Natural killer cell (primary cell): Measurements from ENCODE around the gene RCN2. TPM values are rescaled to one million over a fixed set of nuclear protein-coding genes. Genes with fewer than 3 reads are reported as not detected.

ENCODE experiments used
- ATAC-seq, 3 donors: fragments of 150-1000 bp in 2 of 3; fragments of 200-7000 bp in 1 of 3; cut with Tn5 transposase; 1 replicate in 1 of 3; 2 replicates in 2 of 3; pipeline ENCODE4 v1.10.0; 2021; ENCODE audit warnings: mild to moderate bottlenecking in 2 of 3, moderate library complexity in 2 of 3
- DNase-seq, 2 donors: peaks; one replicate each; pipeline versions ENCODE4 v3.0.0 to v3.0.0-alpha.2; 2013 to 2021; ENCODE audit warnings: mixed read lengths in 1 of 2
- H3K27ac ChIP-seq: one replicate; pipeline ENCODE4 v1.5.1; 2013; ENCODE audit warnings: mild to moderate bottlenecking, low read length
- H3K27me3 ChIP-seq: one replicate; pipeline ENCODE4 v1.6.1; 2013; ENCODE audit warnings: low read length; ENCODE audit not compliant: control insufficient read depth, insufficient read depth
- H3K36me3 ChIP-seq: one replicate; pipeline ENCODE4 v1.6.1; 2013; ENCODE audit warnings: low read length; ENCODE audit not compliant: control insufficient read depth, insufficient read depth
- H3K4me1 ChIP-seq: one replicate; pipeline ENCODE4 v1.6.1; 2013; ENCODE audit warnings: low read length; ENCODE audit not compliant: control insufficient read depth, insufficient read depth
- H3K4me3 ChIP-seq: one replicate; pipeline ENCODE4 v1.5.1; 2013; ENCODE audit warnings: low read length
- H3K9me3 ChIP-seq: one replicate; pipeline ENCODE4 v1.6.1; 2013; ENCODE audit warnings: low read length; ENCODE audit not compliant: control insufficient read depth, insufficient read depth
- H3K27ac Mint-ChIP-seq, 2 donors: one replicate each; pipeline ENCODE4 v1.8.0; 2022; ENCODE audit warnings: mild to moderate bottlenecking in 2 of 2, mixed read lengths in 2 of 2, moderate library complexity in 1 of 2
- H3K27me3 Mint-ChIP-seq, 2 donors: one replicate each; pipeline ENCODE4 v1.8.0; 2022; ENCODE audit warnings: low read depth in 2 of 2, mixed read lengths in 2 of 2
- H3K36me3 Mint-ChIP-seq: one replicate; pipeline ENCODE4 v1.8.0; 2022; ENCODE audit warnings: mixed read lengths
- H3K4me1 Mint-ChIP-seq, 2 donors: one replicate each; pipeline ENCODE4 v1.8.0; 2022; ENCODE audit warnings: mixed read lengths in 2 of 2
- H3K4me3 Mint-ChIP-seq: one replicate; pipeline ENCODE4 v1.8.0; 2022; ENCODE audit warnings: mild to moderate bottlenecking, moderate library complexity, mixed read lengths
- H3K9me3 Mint-ChIP-seq, 2 donors: one replicate each; pipeline ENCODE4 v1.8.0; 2022; ENCODE audit warnings: mixed read lengths in 2 of 2
- CTCF ChIP-seq: fragments of 200-600 bp; IDR thresholded peaks from one replicate; pipeline ENCODE4 v1.8.0; 2022; ENCODE audit warnings: antibody characterized with exemption
- WGBS: methylation state at CpG from one replicate; pipeline ENCODE4 v1.1.7; 2013; ENCODE audit warnings: missing lambda C conversion rate; ENCODE audit not compliant: insufficient coverage; 5-methylcytosine and 5-hydroxymethylcytosine counted together
- intact Hi-C: fragments of 100-400 bp; cut with micrococcal nuclease; formaldehyde crosslinking; loops from one replicate; pipeline ENCODE4 v1.14.2; 2022
- total RNA-seq, 4 donors: library from RNA; stranded (reverse); fragments of 120-200 nt in 1 of 4; gene quantifications; one replicate each; pipeline versions ENCODE4 v1.2.3 to v1.2.4, GENCODE V29; 2013 to 2022

Gene RCN2
- total RNA-seq, 3 donors from 2014 or later (not counting 1 experiment from before 2014, with no cell fraction given) = 24.1 to 30.0 (median 25.0) TPM

GRCh38 chr15:76976572-76977270 lies 45.2 kb downstream of the RCN2 start:
- H3K27ac Mint-ChIP-seq = peak overlapping the region in 1 of 2 donors; percentile 42
- H3K4me3 Mint-ChIP-seq = no peak overlapping the region
- DNase-seq (no peak), ATAC-seq (peak; percentile 52 to 76 (median 59))
- H3K36me3 Mint-ChIP-seq = no peaks in the 10 kb centered on the region
- no peaks in the 10 kb centered on the region for H3K9me3 ChIP-seq
- no peak for TF ChIP-seq CTCF
- H3K4me1 Mint-ChIP-seq = peaks cover 21 to 38% of the 10 kb centered on the region in 2 donors
- peaks cover 23% of the 10 kb centered on the region for H3K4me1 ChIP-seq
- H3K9me3 Mint-ChIP-seq = peaks cover 0 to 2% of the 10 kb centered on the region in 2 donors
- no peaks in the 10 kb centered on the region for H3K27me3 ChIP-seq
- H3K4me3 ChIP-seq = no peak overlapping the region
- 63% methylated on average over 3 of the region's 5 CpGs for WGBS
- H3K27ac ChIP-seq = no peak overlapping the region
- intact Hi-C loops = no loop called here
- no peaks in the 10 kb centered on the region for H3K27me3 Mint-ChIP-seq
- no peaks in the 10 kb centered on the region for H3K36me3 ChIP-seq

GRCh38 chr15:76978522-76979330 lies 47.2 kb downstream of the RCN2 start:
- Mint-ChIP-seq H3K9me3 (peaks cover 0 to 2% of the 10 kb centered on the region in 2 donors), H3K27me3 (no peaks in the 10 kb centered on the region), H3K27ac (no peak overlapping the region), H3K4me3 (no peak overlapping the region), H3K4me1 (peaks cover 21 to 33% of the 10 kb centered on the region in 2 donors), H3K36me3 (no peaks in the 10 kb centered on the region)
- intact Hi-C loops = no loop called here
- ATAC-seq (no peak), DNase-seq (no peak)
- WGBS = 97% methylated on average over 18 of the region's 18 CpGs
- H3K4me3 ChIP-seq = no peak overlapping the region
- H3K9me3 ChIP-seq = no peaks in the 10 kb centered on the region
- H3K27ac ChIP-seq = no peak overlapping the region
- no peak for TF ChIP-seq CTCF
- peaks cover 24% of the 10 kb centered on the region for H3K4me1 ChIP-seq
- H3K27me3 ChIP-seq = no peaks in the 10 kb centered on the region
- H3K36me3 ChIP-seq = no peaks in the 10 kb centered on the region

GRCh38 chr15:76979331-76979925 lies 47.9 kb downstream of the RCN2 start:
- TF ChIP-seq CTCF = no peak
- no peak overlapping the region for H3K27ac Mint-ChIP-seq
- H3K4me3 ChIP-seq = no peak overlapping the region
- intact Hi-C loops = no loop called here
- 97% methylated on average over 23 of the region's 23 CpGs for WGBS
- no peaks in the 10 kb centered on the region for H3K27me3 Mint-ChIP-seq
- H3K27me3 ChIP-seq = no peaks in the 10 kb centered on the region
- H3K4me1 ChIP-seq = peaks cover 21% of the 10 kb centered on the region
- H3K9me3 Mint-ChIP-seq = peaks cover 0 to 2% of the 10 kb centered on the region in 2 donors
- H3K4me3 Mint-ChIP-seq = no peak overlapping the region
- ATAC-seq = no peak
- no peak overlapping the region for H3K27ac ChIP-seq
- no peaks in the 10 kb centered on the region for H3K9me3 ChIP-seq
- peaks cover 21 to 27% of the 10 kb centered on the region in 2 donors for H3K4me1 Mint-ChIP-seq
- H3K36me3 ChIP-seq = no peaks in the 10 kb centered on the region
- DNase-seq = no peak
- H3K36me3 Mint-ChIP-seq = no peaks in the 10 kb centered on the region
